Chondrocyte (in vitro differentiated cells): ENCODE data around the gene ANKH. TPM values are rescaled to one million over a fixed set of nuclear protein-coding genes. Genes with fewer than 3 reads are reported as not detected.

ENCODE experiments used
- DNase-seq: peaks from one replicate; pipeline ENCODE4 v3.0.0; 2021; ENCODE audit warnings: mixed read lengths, low spot score
- H3K27ac Mint-ChIP-seq: one replicate; pipeline ENCODE4 v1.8.0; 2021; ENCODE audit warnings: mild to moderate bottlenecking, moderate library complexity, mixed read lengths; ENCODE audit not compliant: unreplicated experiment
- H3K27me3 Mint-ChIP-seq: 2 replicates; pipeline ENCODE4 v1.8.0; 2021; ENCODE audit warnings: low read depth, mixed read lengths
- H3K36me3 Mint-ChIP-seq: 2 replicates; pipeline ENCODE4 v1.8.0; 2021; ENCODE audit warnings: low read depth, mixed read lengths
- H3K4me1 Mint-ChIP-seq: 2 replicates; pipeline ENCODE4 v1.8.0; 2021; ENCODE audit warnings: low read depth, mild to moderate bottlenecking, mixed read lengths
- H3K4me3 Mint-ChIP-seq: one replicate; pipeline ENCODE4 v1.8.0; 2021; ENCODE audit warnings: mild to moderate bottlenecking, moderate library complexity, mixed read lengths; ENCODE audit not compliant: unreplicated experiment
- H3K9me3 Mint-ChIP-seq: 2 replicates; pipeline ENCODE4 v1.8.0; 2021; ENCODE audit warnings: low read depth, mixed read lengths
- CTCF ChIP-seq: fragments of 200-600 bp; sonication (generic); IDR thresholded peaks from 2 replicates; pipeline ENCODE4 v1.5.0; 2021; ENCODE audit warnings: antibody characterized with exemption, mild to moderate bottlenecking, moderate library complexity
- total RNA-seq: library from RNA; stranded (reverse); gene quantifications from 3 replicates; pipeline ENCODE4 v1.2.1, GENCODE V29; 2021

Gene ANKH
- total RNA-seq, 1 donor from 2014 or later, result 114 TPM

GRCh38 chr5:14696057-14696456 lies 175.5 kb downstream of the ANKH start:
- peaks cover 12% of the 10 kb centered on the region for H3K4me1 Mint-ChIP-seq
- no peaks in the 10 kb centered on the region for H3K9me3 Mint-ChIP-seq
- no peak for DNase-seq
- H3K27ac Mint-ChIP-seq, result no peak overlapping the region
- peaks cover 32% of the 10 kb centered on the region for H3K36me3 Mint-ChIP-seq
- no peak for TF ChIP-seq CTCF
- no peaks in the 10 kb centered on the region for H3K27me3 Mint-ChIP-seq
- no peak overlapping the region for H3K4me3 Mint-ChIP-seq

- Mint-ChIP-seq H3K27ac (no peak overlapping the region), H3K4me1 (peaks cover 12% of the 10 kb centered on the region), H3K27me3 (no peaks in the 10 kb centered on the region), H3K36me3 (peaks cover 41% of the 10 kb centered on the region), H3K9me3 (peaks cover 2% of the 10 kb centered on the region), H3K4me3 (no peak overlapping the region)
- no peak for TF ChIP-seq CTCF
- no peak for DNase-seq
Observed at GRCh38 chr5:14695152-14695551, 176.4 kb downstream of the ANKH start.

- H3K9me3 Mint-ChIP-seq, result peaks cover 5% of the 10 kb centered on the region
Observed at GRCh38 chr5:14693070-14693469, 178.5 kb downstream of the ANKH start.

GRCh38 chr5:14687023-14687665 lies 184.4 kb downstream of the ANKH start:
- DNase-seq, result no peak
- Mint-ChIP-seq H3K27ac (no peak overlapping the region), H3K9me3 (peaks cover 5% of the 10 kb centered on the region), H3K4me3 (no peak overlapping the region), H3K4me1 (peaks cover 8% of the 10 kb centered on the region), H3K27me3 (no peaks in the 10 kb centered on the region), H3K36me3 (peaks cover 37% of the 10 kb centered on the region)
- no peak for TF ChIP-seq CTCF

More at GRCh38 chr5:14693070-14693469, 178.5 kb downstream of the ANKH start:
- Mint-ChIP-seq H3K36me3 (peaks cover 43% of the 10 kb centered on the region), H3K27me3 (no peaks in the 10 kb centered on the region), H3K4me1 (peaks cover 6% of the 10 kb centered on the region), H3K4me3 (no peak overlapping the region), H3K27ac (no peak overlapping the region)
- no peak for DNase-seq
- no peak for TF ChIP-seq CTCF

- Mint-ChIP-seq H3K36me3 (peaks cover 41% of the 10 kb centered on the region), H3K4me1 (peaks cover 8% of the 10 kb centered on the region), H3K27me3 (no peaks in the 10 kb centered on the region), H3K27ac (no peak overlapping the region), H3K9me3 (peaks cover 5% of the 10 kb centered on the region), H3K4me3 (no peak overlapping the region)
- DNase-seq, result no peak
- TF ChIP-seq CTCF, result no peak
Observed at GRCh38 chr5:14686517-14686916, 185.1 kb downstream of the ANKH start.
